Naive thymus-derived CD4-positive, alpha-beta T cell (primary cell): ENCODE data around the gene BUD23. TPM values are rescaled to one million over a fixed set of nuclear protein-coding genes. Genes with fewer than 3 reads are reported as not detected.

ENCODE experiments used
- ATAC-seq: fragments of 150-1000 bp; cut with Tn5 transposase; 2 replicates; pipeline ENCODE4 v1.10.0; 2021; ENCODE audit warnings: mild to moderate bottlenecking, moderate library complexity
- CTCF ChIA-PET: fragments of 350-600 bp; sonication (Branson Sonifier 250); formaldehyde crosslinking; loops from one replicate; lab custom pipeline; 2021; ENCODE audit warnings: antibody characterized with exemption; lab: Charles Lee
- POLR2A ChIA-PET: fragments of 350-600 bp; sonication (Branson Sonifier 250); formaldehyde crosslinking; loops from one replicate; lab custom pipeline; 2021; ENCODE audit warnings: antibody characterized with exemption, inconsistent platforms; lab: Charles Lee
- DNase-seq, 9 donors: peaks; one replicate each; pipeline versions ENCODE4 v3.0.0 to v3.0.0-alpha.2; 2020 to 2022; ENCODE audit warnings: mixed read lengths in 1 of 9
- H3K27ac ChIP-seq: one replicate; pipeline ENCODE4 v1.7.0; 2013; ENCODE audit warnings: mild to moderate bottlenecking, low read depth, low read length, moderate library complexity
- H3K27me3 ChIP-seq, 2 donors: one replicate each; pipeline ENCODE4 v1.7.0; 2013; ENCODE audit warnings: low read length in 2 of 2, mild to moderate bottlenecking in 2 of 2, moderate library complexity in 2 of 2; ENCODE audit not compliant: control insufficient read depth in 2 of 2, insufficient read depth in 2 of 2
- H3K36me3 ChIP-seq, 3 experiments: 1 replicate in 2 of 3; 2 replicates in 1 of 3; pipeline ENCODE4 v1.7.0; 2013; ENCODE audit warnings: low read length in 3 of 3, mild to moderate bottlenecking in 3 of 3, moderate library complexity in 1 of 3; ENCODE audit not compliant: insufficient read depth in 3 of 3, control insufficient read depth in 2 of 3
- H3K4me1 ChIP-seq, 2 donors: one replicate each; pipeline ENCODE4 v1.7.0; 2013; ENCODE audit warnings: low read length in 2 of 2, mild to moderate bottlenecking in 2 of 2, moderate library complexity in 1 of 2; ENCODE audit not compliant: control insufficient read depth in 2 of 2, insufficient read depth in 2 of 2
- H3K4me3 ChIP-seq: 2 replicates; pipeline ENCODE4 v1.7.0; 2013; ENCODE audit warnings: mild to moderate bottlenecking, low read length
- H3K9me3 ChIP-seq, 3 experiments: 1 replicate in 2 of 3; 2 replicates in 1 of 3; pipeline ENCODE4 v1.7.0; 2013; ENCODE audit warnings: low read length in 3 of 3; ENCODE audit not compliant: control insufficient read depth in 2 of 3
- H3K27ac Mint-ChIP-seq, 9 donors: one replicate each; pipeline ENCODE4 v1.8.0; 2020 to 2022; ENCODE audit warnings: mixed read lengths in 9 of 9, mild to moderate bottlenecking in 8 of 9, moderate library complexity in 5 of 9, inconsistent platforms in 2 of 9
- H3K27me3 Mint-ChIP-seq, 5 donors: one replicate each; pipeline ENCODE4 v1.8.0; 2021 to 2022; ENCODE audit warnings: mixed read lengths in 5 of 5, mild to moderate bottlenecking in 1 of 5
- H3K36me3 Mint-ChIP-seq, 5 donors: one replicate each; pipeline ENCODE4 v1.8.0; 2020 to 2022; ENCODE audit warnings: mixed read lengths in 5 of 5, mild to moderate bottlenecking in 3 of 5, inconsistent platforms in 1 of 5
- H3K4me1 Mint-ChIP-seq, 7 donors: one replicate each; pipeline ENCODE4 v1.8.0; 2020 to 2022; ENCODE audit warnings: mixed read lengths in 7 of 7, mild to moderate bottlenecking in 3 of 7, inconsistent platforms in 1 of 7
- H3K4me3 Mint-ChIP-seq, 10 donors: one replicate each; pipeline ENCODE4 v1.8.0; 2020 to 2022; ENCODE audit warnings: mild to moderate bottlenecking in 10 of 10, mixed read lengths in 10 of 10, moderate library complexity in 6 of 10, inconsistent platforms in 2 of 10
- H3K9me3 Mint-ChIP-seq, 11 donors: one replicate each; pipeline ENCODE4 v1.8.0; 2020 to 2022; ENCODE audit warnings: mixed read lengths in 11 of 11, mild to moderate bottlenecking in 4 of 11, inconsistent platforms in 1 of 11, moderate library complexity in 1 of 11
- intact Hi-C, 2 donors: fragments of 100-400 bp; cut with micrococcal nuclease; formaldehyde crosslinking; loops; one replicate each; pipeline ENCODE4 v1.15.1; 2023
- polyA plus RNA-seq, 2 donors: library from polyadenylated mRNA; unstranded; fragments of 300-500 nt; fragmentation: Illumina TruSeq; gene quantifications; one replicate each; pipeline ENCODE4 v1.2.3, GENCODE V29; 2021
- total RNA-seq, 6 experiments: library from RNA in 5 of 6; stranded (reverse) in 5 of 6; gene quantifications; 1 replicate in 5 of 6; 2 replicates in 1 of 6; pipeline ENCODE4 v1.2.3 and lab custom pipeline; 2021 to 2026

The BUD23 gene, protein sequence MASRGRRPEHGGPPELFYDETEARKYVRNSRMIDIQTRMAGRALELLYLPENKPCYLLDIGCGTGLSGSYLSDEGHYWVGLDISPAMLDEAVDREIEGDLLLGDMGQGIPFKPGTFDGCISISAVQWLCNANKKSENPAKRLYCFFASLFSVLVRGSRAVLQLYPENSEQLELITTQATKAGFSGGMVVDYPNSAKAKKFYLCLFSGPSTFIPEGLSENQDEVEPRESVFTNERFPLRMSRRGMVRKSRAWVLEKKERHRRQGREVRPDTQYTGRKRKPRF
- total RNA-seq (100 to 1,000 TPM in 2 of 5 experiments, 10 to 100 TPM in 3; 50.5 to 107 (median 72.0) TPM), polyA plus RNA-seq (100 to 1,000 TPM; 126 to 156 TPM), total RNA-seq (lab: John Stamatoyannopoulos, UW) (46.2 reads per million, percentile 69 among the genes with 10 or more reads in this experiment)

- intact Hi-C loops, result loop anchor here (1.0 to 2.0 kb wide), 10 partner anchors 16 to 854 kb away; partner anchors contain the start of genes ABHD11 (in 2 of the 2), BAZ1B (in 2 of the 2), STX1A (in 2 of the 2) and TBL2 (in 2 of the 2)
- H3K4me3 ChIP-seq, result peak within 1 kb of the TSS; percentile 97
- POLR2A ChIA-PET, result interaction anchor here (1.0 to 1.8 kb wide), 4 partner anchors 8 to 104 kb away, joined by 3 to 8 read pairs (median 4); partner anchors contain the start of gene ABHD11
- peak; percentile 77 to 97 (median 88) for DNase-seq
- H3K27me3 ChIP-seq, result no peaks in the 10 kb centered on the region
- Mint-ChIP-seq H3K4me1 (peaks cover 17 to 61% (median 42%) of the 10 kb centered on the region in 7 donors), H3K4me3 (peak within 1 kb of the TSS; percentile 91 to 98 (median 96)), H3K9me3 (no peaks in the 10 kb centered on the region), H3K27ac (peak within 1 kb of the TSS; percentile 91 to 97 (median 95)), H3K36me3 (peaks cover 3 to 29% (median 18%) of the 10 kb centered on the region in 5 donors), H3K27me3 (no peaks in the 10 kb centered on the region)
- ATAC-seq, result peak; percentile 98
- CTCF ChIA-PET, result no interaction called here
- H3K4me1 ChIP-seq, result peaks cover 17% of the 10 kb centered on the region in 2 donors
- peak within 1 kb of the TSS; percentile 91 for H3K27ac ChIP-seq
- H3K36me3 ChIP-seq, result peaks cover 0 to 51% (median 0%) of the 10 kb centered on the region in 3 experiments
- H3K9me3 ChIP-seq, result no peaks in the 10 kb centered on the region
Observed at GRCh38 chr7:73683056-73683787, at the start of gene BUD23, which contains the start of gene DNAJC30. BUD23 (plus strand) TSS chr7:73683597; CDS start chr7:73683626, 29 bp downstream. DNAJC30 (minus strand) TSS chr7:73683453; CDS start chr7:73683423, 30 bp downstream.

DNA sequence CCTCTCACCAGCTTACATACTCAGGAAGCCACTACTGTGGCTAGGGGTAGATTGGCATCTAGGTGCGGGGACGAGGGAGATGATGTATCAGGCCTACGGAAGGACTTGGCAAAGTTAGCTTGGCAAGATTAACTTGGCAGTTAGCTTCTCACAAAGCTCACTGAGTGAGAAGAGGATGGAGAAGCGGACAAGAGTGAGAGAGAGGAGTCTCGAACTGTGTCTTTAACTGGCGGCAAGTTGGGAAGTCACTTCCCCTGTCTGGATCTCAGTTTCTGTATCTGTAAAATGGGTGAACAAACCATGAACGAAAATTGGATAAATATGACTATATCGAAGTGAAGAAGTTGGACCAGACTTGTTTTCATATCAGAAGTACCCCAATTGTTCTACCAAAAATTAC lies 49.6 kb upstream of the BUD23 start:
- DNase-seq (no peak), ATAC-seq (no peak)
- intact Hi-C loops, result no loop called here
- Histone ChIP-seq H3K36me3 (no peaks in the 10 kb centered on the region), H3K4me3 (no peak overlapping the region), H3K27me3 (no peaks in the 10 kb centered on the region), H3K4me1 (no peaks in the 10 kb centered on the region), H3K9me3 (no peaks in the 10 kb centered on the region), H3K27ac (no peak overlapping the region)
- POLR2A ChIA-PET, result no interaction called here
- Mint-ChIP-seq H3K4me3 (no peak overlapping the region), H3K27ac (no peak overlapping the region), H3K4me1 (peaks cover 0 to 2% (median 0%) of the 10 kb centered on the region in 7 donors), H3K36me3 (peaks cover 0 to 4% (median 0%) of the 10 kb centered on the region in 5 donors), H3K27me3 (peaks cover 22 to 50% (median 36%) of the 10 kb centered on the region in 5 donors), H3K9me3 (peaks cover 0 to 3% (median 0%) of the 10 kb centered on the region in 11 donors)
- CTCF ChIA-PET, result no interaction called here

DNA sequence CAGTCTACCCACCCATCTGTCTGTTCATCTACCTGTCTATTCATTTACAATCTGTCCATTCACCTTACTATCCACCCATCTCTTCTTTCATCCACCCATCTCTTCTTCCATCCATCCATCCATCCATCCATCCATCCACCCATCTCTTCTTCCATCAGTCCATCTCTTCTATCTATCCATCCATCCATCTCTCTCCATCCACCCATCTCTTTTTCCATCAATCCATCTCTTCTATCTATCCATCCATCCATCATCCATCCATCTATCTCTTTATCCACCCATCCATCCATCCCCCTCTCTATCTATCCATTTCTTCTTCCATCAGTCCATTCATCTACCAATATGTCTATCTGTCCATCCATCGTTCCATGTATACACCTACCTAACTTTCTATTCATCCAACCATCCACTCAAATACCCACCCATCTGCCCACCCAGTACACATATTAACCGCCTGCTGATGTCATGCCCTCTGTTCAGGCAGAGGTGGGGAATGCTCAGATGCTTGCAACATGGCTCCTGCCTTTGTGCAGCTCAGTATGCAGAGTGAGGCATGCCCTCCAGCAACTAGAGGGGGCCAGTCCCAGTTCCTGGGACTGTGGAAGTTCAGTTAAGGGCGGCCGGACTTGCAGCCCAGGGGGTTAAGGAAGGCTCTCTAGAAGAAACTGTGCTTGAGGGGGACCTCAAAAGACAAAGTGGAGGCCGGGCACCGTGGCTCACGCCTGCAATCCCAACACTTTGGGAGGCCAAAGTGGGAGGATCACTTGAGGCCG lies 47.8 kb upstream of the BUD23 start:
- Histone ChIP-seq H3K27me3 (no peaks in the 10 kb centered on the region), H3K27ac (no peak overlapping the region), H3K4me1 (no peaks in the 10 kb centered on the region), H3K36me3 (no peaks in the 10 kb centered on the region), H3K4me3 (no peak overlapping the region), H3K9me3 (peaks cover 0 to under 1% (median 0%) of the 10 kb centered on the region in 3 experiments)
- H3K9me3 Mint-ChIP-seq, result peaks cover 0 to 6% (median 0%) of the 10 kb centered on the region in 11 donors
- peaks cover 0 to 4% (median 0%) of the 10 kb centered on the region in 5 donors for H3K36me3 Mint-ChIP-seq
- peaks cover 0 to 2% (median 0%) of the 10 kb centered on the region in 7 donors for H3K4me1 Mint-ChIP-seq
- no peak overlapping the region for H3K27ac Mint-ChIP-seq
- ChIA-PET CTCF (interaction anchor here (0.9 kb wide), 1 partner anchor 70 kb away, joined by 3 read pairs; no protein-coding TSS in a partner anchor), POLR2A (no interaction called here)
- no peak for ATAC-seq
- peaks cover 18 to 42% (median 31%) of the 10 kb centered on the region in 5 donors for H3K27me3 Mint-ChIP-seq
- no peak for DNase-seq
- no peak overlapping the region for H3K4me3 Mint-ChIP-seq
- intact Hi-C loops, result no loop called here

- Mint-ChIP-seq H3K4me3 (no peak overlapping the region), H3K9me3 (peaks cover 0 to 24% (median 8%) of the 10 kb centered on the region in 11 donors), H3K36me3 (peaks cover 0 to 9% (median 4%) of the 10 kb centered on the region in 5 donors), H3K4me1 (peaks cover 0 to 2% (median 0%) of the 10 kb centered on the region in 7 donors), H3K27ac (no peak overlapping the region), H3K27me3 (peaks cover under 1 to 30% (median 20%) of the 10 kb centered on the region in 5 donors)
- no peak overlapping the region for H3K27ac ChIP-seq
- ATAC-seq (no peak), DNase-seq (no peak)
- intact Hi-C loops, result no loop called here
- H3K4me3 ChIP-seq, result no peak overlapping the region
- ChIA-PET CTCF (no interaction called here), POLR2A (no interaction called here)
- peaks cover 0 to 16% (median 8%) of the 10 kb centered on the region in 3 experiments for H3K9me3 ChIP-seq
- H3K4me1 ChIP-seq, result no peaks in the 10 kb centered on the region
- H3K36me3 ChIP-seq, result no peaks in the 10 kb centered on the region
- H3K27me3 ChIP-seq, result no peaks in the 10 kb centered on the region
Observed at GRCh38 chr7:73638911-73639310, 44.5 kb upstream of the BUD23 start.

- no peak for ATAC-seq
- Mint-ChIP-seq H3K4me3 (no peak overlapping the region), H3K9me3 (peaks cover 0 to 24% (median 7%) of the 10 kb centered on the region in 11 donors), H3K27me3 (peaks cover 18 to 39% (median 25%) of the 10 kb centered on the region in 5 donors), H3K4me1 (no peaks in the 10 kb centered on the region), H3K36me3 (peaks cover 0 to 4% (median 4%) of the 10 kb centered on the region in 5 donors), H3K27ac (no peak overlapping the region)
- Histone ChIP-seq H3K4me3 (no peak overlapping the region), H3K9me3 (peaks cover 0 to 16% (median 8%) of the 10 kb centered on the region in 3 experiments), H3K27ac (no peak overlapping the region), H3K4me1 (no peaks in the 10 kb centered on the region), H3K27me3 (peaks cover 0 to 5% of the 10 kb centered on the region in 2 donors), H3K36me3 (no peaks in the 10 kb centered on the region)
- ChIA-PET CTCF (no interaction called here), POLR2A (no interaction called here)
- no peak for DNase-seq
- intact Hi-C loops, result no loop called here
Observed at GRCh38 chr7:73642834-73643233, 40.6 kb upstream of the BUD23 start.
